SK-N-SH (cell line): Measurements from ENCODE around the gene ORC6. TPM values are rescaled to one million over a fixed set of nuclear protein-coding genes. Genes with fewer than 3 reads are reported as not detected.

Source experiments
- CTCF ChIA-PET: fragments of 300-600, 350-600 bp; formaldehyde crosslinking; extraction: SDS; loops from one replicate; lab custom pipeline; 2021; lab: Yijun Ruan, JAX
- POLR2A ChIA-PET: fragments of 350-600 bp; sonication (Branson Sonifier 250); formaldehyde crosslinking; extraction: SDS; loops from one replicate; lab custom pipeline; 2020; ENCODE audit warnings: antibody characterized with exemption, inconsistent platforms; lab: Yijun Ruan, JAX
- DNase-seq: peaks from one replicate; pipeline ENCODE4 v3.0.0; 2012
- H2AFZ ChIP-seq: fragments of 200-600 bp; sonication (generic); 2 replicates; pipeline ENCODE4 v1.8.1; 2016; ENCODE audit warnings: antibody characterized with exemption, mild to moderate bottlenecking, low read depth
- H3F3A ChIP-seq: fragments of 200-600 bp; sonication (generic); replicated peaks from 2 replicates; pipeline ENCODE3; 2016; ENCODE audit warnings: antibody characterized with exemption, mild to moderate bottlenecking; ENCODE audit not compliant: insufficient read depth
- H3K27ac ChIP-seq, 2 experiments: fragments of 200-500 bp in 1 of 2; fragments of 200-600 bp in 1 of 2; sonication (Bioruptor generic) in 1 of 2; sonication (generic), shearing (Covaris generic) in 1 of 2; 2 replicates each; pipeline versions ENCODE4 v1.5.1 to v1.6.1; 2014 to 2016; ENCODE audit warnings: low read depth in 2 of 2, inconsistent platforms in 1 of 2, low read length in 1 of 2, mild to moderate bottlenecking in 1 of 2, mixed read lengths in 1 of 2
- H3K27me3 ChIP-seq: fragments of 200-600 bp; sonication (generic), shearing (Covaris generic); 2 replicates; pipeline ENCODE4 v1.6.1; 2016; ENCODE audit warnings: mixed run types; ENCODE audit not compliant: insufficient read depth
- H3K36me3 ChIP-seq, 2 experiments: fragments of 200-500 bp in 1 of 2; fragments of 200-600 bp in 1 of 2; sonication (Bioruptor generic) in 1 of 2; sonication (generic) in 1 of 2; replicated peaks in 1 of 2; 2 replicates each; pipeline versions ENCODE3 to v1.5.1; 2014 to 2016; ENCODE audit warnings: low read length in 1 of 2, mild to moderate bottlenecking in 1 of 2; ENCODE audit not compliant: insufficient read depth in 2 of 2, control insufficient read depth in 1 of 2
- H3K4me1 ChIP-seq, 2 experiments: fragments of 200-500 bp in 1 of 2; fragments of 200-600 bp in 1 of 2; sonication (Bioruptor generic) in 1 of 2; sonication (generic), shearing (Covaris generic) in 1 of 2; 2 replicates each; pipeline versions ENCODE4 v1.5.1 to v1.6.1; 2014 to 2016; ENCODE audit warnings: low read depth in 1 of 2, low read length in 1 of 2, mixed run types in 1 of 2; ENCODE audit not compliant: insufficient read depth in 2 of 2, control insufficient read depth in 1 of 2
- H3K4me2 ChIP-seq: fragments of 200-600 bp; sonication (generic), shearing (Covaris generic); 2 replicates; pipeline ENCODE4 v1.6.1; 2017; ENCODE audit warnings: mixed run types
- H3K4me3 ChIP-seq, 2 experiments: fragments of 200-500 bp in 1 of 2; fragments of 200-600 bp in 1 of 2; sonication (Bioruptor generic) in 1 of 2; sonication (generic), shearing (Covaris generic) in 1 of 2; 2 replicates each; pipeline versions ENCODE4 v1.5.1 to v1.8.1; 2014 to 2016; ENCODE audit warnings: low read depth in 2 of 2, inconsistent platforms in 1 of 2, low read length in 1 of 2, mild to moderate bottlenecking in 1 of 2, mixed read lengths in 1 of 2, moderate library complexity in 1 of 2
- H3K79me2 ChIP-seq: fragments of 200-600 bp; sonication (generic); 2 replicates; pipeline ENCODE4 v1.8.1; 2017; ENCODE audit warnings: mild to moderate bottlenecking; ENCODE audit not compliant: insufficient read depth
- H3K9ac ChIP-seq: fragments of 200-600 bp; sonication (generic); 2 replicates; pipeline ENCODE4 v1.6.1; 2017; ENCODE audit warnings: mixed run types
- H3K9me2 ChIP-seq: fragments of 200-600 bp; sonication (generic); 2 replicates; pipeline ENCODE4 v1.6.1; 2017; ENCODE audit warnings: mixed run types
- H3K9me3 ChIP-seq: fragments of 200-600 bp; sonication (generic); 2 replicates; pipeline ENCODE4 v1.6.1; 2017; ENCODE audit warnings: mixed run types, mild to moderate bottlenecking, moderate library complexity
- H4K20me1 ChIP-seq: fragments of 200-600 bp; sonication (generic); 2 replicates; pipeline ENCODE4 v1.6.1; 2017; ENCODE audit warnings: mild to moderate bottlenecking, mixed run types; ENCODE audit not compliant: insufficient read depth
- CHD2 ChIP-seq: fragments of 150-350 bp; IDR thresholded peaks from 2 replicates; pipeline ENCODE4 v1.6.1; 2018; ENCODE audit warnings: low read length; ENCODE audit not compliant: partially characterized antibody
- EZH2phosphoT487 ChIP-seq: fragments of 200-600 bp; sonication (generic); IDR thresholded peaks from 2 replicates; pipeline ENCODE4 v1.6.1; 2017; ENCODE audit warnings: low read depth, mixed run types, mild to moderate bottlenecking, antibody characterized with exemption, moderate library complexity, borderline replicate concordance
- FOXM1 ChIP-seq: IDR thresholded peaks from 2 replicates; pipeline ENCODE4 v1.4.0; 2012; ENCODE audit warnings: low read depth, mild to moderate bottlenecking
- GABPA ChIP-seq: IDR thresholded peaks from 2 replicates; pipeline ENCODE4 v1.4.0; 2012; ENCODE audit warnings: low read depth, mild to moderate bottlenecking
- GATA2 ChIP-seq: sonication (generic); formaldehyde crosslinking; IDR thresholded peaks from 2 replicates; pipeline ENCODE4 v1.5.0; 2020; ENCODE audit warnings: mild to moderate bottlenecking, missing genetic modification reagents
- JUND ChIP-seq: IDR thresholded peaks from 2 replicates; pipeline ENCODE4 v1.4.0; 2012
- MEF2A ChIP-seq: IDR thresholded peaks from 2 replicates; pipeline ENCODE4 v1.4.0; 2012; ENCODE audit warnings: low read depth, borderline replicate concordance
- NFIC ChIP-seq: IDR thresholded peaks from 2 replicates; pipeline ENCODE4 v1.4.0; 2012; ENCODE audit warnings: borderline replicate concordance
- RAD21 ChIP-seq: IDR thresholded peaks from 2 replicates; pipeline ENCODE4 v1.6.1; 2012; ENCODE audit warnings: mild to moderate bottlenecking, low read length
- RCOR1 ChIP-seq: fragments of 150-350 bp; IDR thresholded peaks from 2 replicates; pipeline ENCODE4 v1.6.1; 2017; ENCODE audit warnings: antibody characterized with exemption, low read length
- RXRA ChIP-seq: IDR thresholded peaks from 2 replicates; pipeline ENCODE4 v1.4.0; 2012; ENCODE audit warnings: low read depth, mild to moderate bottlenecking, borderline replicate concordance
- SIN3A ChIP-seq: IDR thresholded peaks from 2 replicates; pipeline ENCODE4 v1.6.1; 2012; ENCODE audit warnings: low read depth, mild to moderate bottlenecking, low read length, moderate library complexity, borderline replicate concordance
- TCF12 ChIP-seq: IDR thresholded peaks from 2 replicates; pipeline ENCODE4 v1.4.0; 2012
- WGBS: methylation state at CpG from one replicate; pipeline ENCODE4 v1.1.6; 2017; ENCODE audit warnings: low lambda C conversion rate; 5-methylcytosine and 5-hydroxymethylcytosine counted together
- polyA plus RNA-seq, 3 experiments: library from polyadenylated mRNA; depleted of rRNA; stranded (reverse); fragments of >200 nt; gene quantifications; 2 replicates each; pipeline ENCODE4 v1.2.3, GENCODE V29; 2012
- TF ChIP-seq, protein P1 (sequence below): IDR thresholded peaks from 2 replicates; pipeline ENCODE4 v1.4.0; 2012; ENCODE audit warnings: low read depth
- TF ChIP-seq, protein P2 (sequence below): fragments of 150-350 bp; IDR thresholded peaks from 2 replicates; pipeline ENCODE4 v1.6.1; 2017; ENCODE audit warnings: antibody characterized with exemption, low read length, low read depth, borderline replicate concordance
- TF ChIP-seq, protein P3 (sequence below): IDR thresholded peaks from 2 replicates; pipeline ENCODE4; 2012
- TF ChIP-seq, protein P4 (sequence below): IDR thresholded peaks from 2 replicates; pipeline ENCODE4 v1.4.0; 2012; ENCODE audit warnings: low read depth, borderline replicate concordance

ORC6 gene
- polyA plus RNA-seq, 1 of the 3 experiments (the other 2 are of a cell fraction): 17.4 TPM

GRCh38 chr16:46727184-46727583 is 37.7 kb downstream of the ORC6 start:
- H3K36me3 ChIP-seq: no peaks in the 10 kb centered on the region
- ChIA-PET CTCF (no interaction called here), POLR2A (no interaction called here)
- no peaks in the 10 kb centered on the region for H3K27me3 ChIP-seq
- no peak overlapping the region for H3K4me3 ChIP-seq
- 29% methylated on average over 1 of the region's 7 CpGs for WGBS
- peaks cover 0 to 1% of the 10 kb centered on the region in 2 experiments; a peak in 1 of 4 replicates for H3K4me1 ChIP-seq
- no peak overlapping the region for H3K9ac ChIP-seq
- H3F3A ChIP-seq: no peaks in the 10 kb centered on the region
- H4K20me1 ChIP-seq: no peaks in the 10 kb centered on the region
- no peaks in the 10 kb centered on the region for H3K79me2 ChIP-seq
- H3K9me3 ChIP-seq: 0 out of 2 replicates have a peak, but pooled peaks cover 6% of the 10 kb centered on the region
- no peak overlapping the region for H3K27ac ChIP-seq
- no peak for DNase-seq
- H3K4me2 ChIP-seq: no peak overlapping the region
- no peaks in the 10 kb centered on the region for H3K9me2 ChIP-seq
- TF ChIP-seq TCF12: no peak
- no peak for TF ChIP-seq GABPA
- TF ChIP-seq, protein P1, sequence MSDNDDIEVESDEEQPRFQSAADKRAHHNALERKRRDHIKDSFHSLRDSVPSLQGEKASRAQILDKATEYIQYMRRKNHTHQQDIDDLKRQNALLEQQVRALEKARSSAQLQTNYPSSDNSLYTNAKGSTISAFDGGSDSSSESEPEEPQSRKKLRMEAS: no peak
- TF ChIP-seq JUND: no peak
- TF ChIP-seq SIN3A: no peak
- TF ChIP-seq RAD21: no peak
- TF ChIP-seq, protein P2, sequence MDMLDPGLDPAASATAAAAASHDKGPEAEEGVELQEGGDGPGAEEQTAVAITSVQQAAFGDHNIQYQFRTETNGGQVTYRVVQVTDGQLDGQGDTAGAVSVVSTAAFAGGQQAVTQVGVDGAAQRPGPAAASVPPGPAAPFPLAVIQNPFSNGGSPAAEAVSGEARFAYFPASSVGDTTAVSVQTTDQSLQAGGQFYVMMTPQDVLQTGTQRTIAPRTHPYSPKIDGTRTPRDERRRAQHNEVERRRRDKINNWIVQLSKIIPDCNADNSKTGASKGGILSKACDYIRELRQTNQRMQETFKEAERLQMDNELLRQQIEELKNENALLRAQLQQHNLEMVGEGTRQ: no peak
- no peak for TF ChIP-seq FOXM1
- TF ChIP-seq EZH2phosphoT487: no peak
- TF ChIP-seq, protein P3, sequence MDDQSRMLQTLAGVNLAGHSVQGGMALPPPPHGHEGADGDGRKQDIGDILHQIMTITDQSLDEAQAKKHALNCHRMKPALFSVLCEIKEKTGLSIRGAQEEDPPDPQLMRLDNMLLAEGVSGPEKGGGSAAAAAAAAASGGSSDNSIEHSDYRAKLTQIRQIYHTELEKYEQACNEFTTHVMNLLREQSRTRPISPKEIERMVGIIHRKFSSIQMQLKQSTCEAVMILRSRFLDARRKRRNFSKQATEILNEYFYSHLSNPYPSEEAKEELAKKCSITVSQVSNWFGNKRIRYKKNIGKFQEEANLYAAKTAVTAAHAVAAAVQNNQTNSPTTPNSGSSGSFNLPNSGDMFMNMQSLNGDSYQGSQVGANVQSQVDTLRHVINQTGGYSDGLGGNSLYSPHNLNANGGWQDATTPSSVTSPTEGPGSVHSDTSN: no peak
- no peak for TF ChIP-seq NFIC
- TF ChIP-seq GATA2: no peak
- TF ChIP-seq, protein P4, sequence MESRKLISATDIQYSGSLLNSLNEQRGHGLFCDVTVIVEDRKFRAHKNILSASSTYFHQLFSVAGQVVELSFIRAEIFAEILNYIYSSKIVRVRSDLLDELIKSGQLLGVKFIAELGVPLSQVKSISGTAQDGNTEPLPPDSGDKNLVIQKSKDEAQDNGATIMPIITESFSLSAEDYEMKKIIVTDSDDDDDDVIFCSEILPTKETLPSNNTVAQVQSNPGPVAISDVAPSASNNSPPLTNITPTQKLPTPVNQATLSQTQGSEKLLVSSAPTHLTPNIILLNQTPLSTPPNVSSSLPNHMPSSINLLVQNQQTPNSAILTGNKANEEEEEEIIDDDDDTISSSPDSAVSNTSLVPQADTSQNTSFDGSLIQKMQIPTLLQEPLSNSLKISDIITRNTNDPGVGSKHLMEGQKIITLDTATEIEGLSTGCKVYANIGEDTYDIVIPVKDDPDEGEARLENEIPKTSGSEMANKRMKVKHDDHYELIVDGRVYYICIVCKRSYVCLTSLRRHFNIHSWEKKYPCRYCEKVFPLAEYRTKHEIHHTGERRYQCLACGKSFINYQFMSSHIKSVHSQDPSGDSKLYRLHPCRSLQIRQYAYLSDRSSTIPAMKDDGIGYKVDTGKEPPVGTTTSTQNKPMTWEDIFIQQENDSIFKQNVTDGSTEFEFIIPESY: no peak
- no peak for TF ChIP-seq MEF2A
- H2AFZ ChIP-seq: no peak overlapping the region

DNA sequence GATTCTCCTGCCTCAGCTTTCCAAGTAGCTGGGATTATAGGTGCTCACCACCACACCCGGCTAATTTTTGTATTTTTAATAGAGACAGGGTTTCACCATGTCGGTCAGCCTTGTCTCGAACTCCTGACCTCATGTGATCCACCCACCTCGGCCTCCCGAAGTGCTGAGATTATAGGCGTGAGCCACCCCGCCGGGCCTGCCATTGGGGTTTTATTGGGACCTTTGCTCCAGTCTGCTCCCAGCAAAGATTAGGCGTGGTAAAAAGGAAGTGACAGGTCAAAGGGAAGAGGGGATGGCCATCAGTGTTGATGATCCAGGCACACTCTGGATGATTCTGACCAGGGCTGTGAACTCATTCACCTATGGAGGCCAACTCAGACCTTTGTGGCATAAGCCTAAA is 38.2 kb downstream of the ORC6 start:
- POLR2A ChIA-PET: no interaction called here
- no peak for DNase-seq
- no peaks in the 10 kb centered on the region for H3K36me3 ChIP-seq
- H2AFZ ChIP-seq: no peak overlapping the region
- no peaks in the 10 kb centered on the region for H3K79me2 ChIP-seq
- CTCF ChIA-PET: no interaction called here
- H3K9ac ChIP-seq: no peak overlapping the region
- H3K27ac ChIP-seq: no peak overlapping the region
- H3F3A ChIP-seq: no peaks in the 10 kb centered on the region
- H4K20me1 ChIP-seq: no peaks in the 10 kb centered on the region
- H3K4me3 ChIP-seq: no peak overlapping the region
- H3K27me3 ChIP-seq: no peaks in the 10 kb centered on the region
- H3K9me3 ChIP-seq: 0 out of 2 replicates have a peak, but pooled peaks cover 6% of the 10 kb centered on the region
- no peak for TF ChIP-seq CHD2
- no peak for TF ChIP-seq RCOR1
- TF ChIP-seq, protein P1: no peak
- no peak for TF ChIP-seq RXRA
- TF ChIP-seq EZH2phosphoT487: no peak
- 87% methylated on average over 9 of the region's 9 CpGs for WGBS
- H3K9me2 ChIP-seq: no peaks in the 10 kb centered on the region
- peaks cover 0 to 2% of the 10 kb centered on the region in 2 experiments; a peak in 1 of 4 replicates for H3K4me1 ChIP-seq
- no peak overlapping the region for H3K4me2 ChIP-seq
